Measurements from ENCODE around the gene KCNQ1.

Gene KCNQ1

GRCh38 chr11:2673871-2674471, 229.2 kb downstream of the KCNQ1 start:
- peak; percentile 10 for DNase-seq

GRCh38 chr11:2674658-2675131, 229.9 kb downstream of the KCNQ1 start:
- peak; percentile 7 for DNase-seq

GRCh38 chr11:2675540-2675939, 230.7 kb downstream of the KCNQ1 start:
- DNase-seq, result no peak

- DNase-seq, result no peak
Measured at GRCh38 chr11:2677127-2677526, 232.3 kb downstream of the KCNQ1 start.

- no peak for DNase-seq
Measured at GRCh38 chr11:2678396-2678795, 233.6 kb downstream of the KCNQ1 start.

- DNase-seq, result no peak
Measured at GRCh38 chr11:2679011-2679676, 234.3 kb downstream of the KCNQ1 start.

- DNase-seq, result no peak
Measured at GRCh38 chr11:2681408-2682145, 236.8 kb downstream of the KCNQ1 start.

- no peak for DNase-seq
Measured at GRCh38 chr11:2683806-2684205, 239.0 kb downstream of the KCNQ1 start.

GRCh38 chr11:2684581-2684980, 239.8 kb downstream of the KCNQ1 start:
- no peak for DNase-seq

GRCh38 chr11:2685051-2685450, 240.2 kb downstream of the KCNQ1 start:
- no peak for DNase-seq

- no peak for DNase-seq
Measured at GRCh38 chr11:2685566-2686359, 241.0 kb downstream of the KCNQ1 start.

- DNase-seq, result no peak
Measured at GRCh38 chr11:2686360-2687222, 241.8 kb downstream of the KCNQ1 start.

- DNase-seq, result no peak
Measured at GRCh38 chr11:2687223-2687530, 242.4 kb downstream of the KCNQ1 start.

- no peak for DNase-seq
Measured at GRCh38 chr11:2687782-2688191, 243.0 kb downstream of the KCNQ1 start.

GRCh38 chr11:2688381-2689231, 243.8 kb downstream of the KCNQ1 start:
- no peak for DNase-seq

GRCh38 chr11:2689651-2690575, 245.1 kb downstream of the KCNQ1 start:
- DNase-seq, result no peak

- no peak for DNase-seq
Measured at GRCh38 chr11:2690596-2691354, 246.0 kb downstream of the KCNQ1 start.

- no peak for DNase-seq
Measured at GRCh38 chr11:2691355-2691761, 246.6 kb downstream of the KCNQ1 start.

Data from stimulated activated CD8-positive, alpha-beta memory T cell treated with anti-CD3 and anti-CD28 coated beads, Interleukin-4, amount 100 ng/mL, for 48 hours (primary cell).